Superior temporal gyrus (tissue), 1 donor: ENCODE data around the gene ZFYVE28.
"Not testable (repeated sequence)": the region's sequence is repeated elsewhere in the genome, so short reads cannot be mapped to it uniquely, and the experiment has no call there.

Experiments
- DNase-seq: peaks from one replicate; pipeline ENCODE4 v3.0.0-alpha.2; 2016; ENCODE audit errors: extremely low spot score

Gene ZFYVE28

DNA sequence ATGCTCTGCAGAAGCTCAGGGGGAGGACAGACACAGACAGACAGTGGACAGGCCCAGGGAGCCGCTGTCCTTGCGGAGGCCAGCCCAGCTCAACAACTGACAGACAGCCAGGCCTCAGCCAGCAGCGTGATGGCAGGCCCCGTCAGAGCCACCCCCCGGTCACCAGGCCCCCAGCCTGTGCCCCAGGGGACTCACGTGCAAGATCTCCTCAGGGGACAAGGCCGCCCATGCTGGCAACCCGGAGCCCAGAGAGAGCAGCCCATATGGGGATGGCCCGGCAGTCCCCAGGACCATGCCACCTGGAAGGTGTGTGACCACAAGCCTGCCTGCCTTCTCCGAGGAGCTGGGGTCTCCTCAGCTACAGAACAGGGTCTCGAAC lies 128.5 kb downstream of the ZFYVE28 start:
- no peak for DNase-seq

DNA sequence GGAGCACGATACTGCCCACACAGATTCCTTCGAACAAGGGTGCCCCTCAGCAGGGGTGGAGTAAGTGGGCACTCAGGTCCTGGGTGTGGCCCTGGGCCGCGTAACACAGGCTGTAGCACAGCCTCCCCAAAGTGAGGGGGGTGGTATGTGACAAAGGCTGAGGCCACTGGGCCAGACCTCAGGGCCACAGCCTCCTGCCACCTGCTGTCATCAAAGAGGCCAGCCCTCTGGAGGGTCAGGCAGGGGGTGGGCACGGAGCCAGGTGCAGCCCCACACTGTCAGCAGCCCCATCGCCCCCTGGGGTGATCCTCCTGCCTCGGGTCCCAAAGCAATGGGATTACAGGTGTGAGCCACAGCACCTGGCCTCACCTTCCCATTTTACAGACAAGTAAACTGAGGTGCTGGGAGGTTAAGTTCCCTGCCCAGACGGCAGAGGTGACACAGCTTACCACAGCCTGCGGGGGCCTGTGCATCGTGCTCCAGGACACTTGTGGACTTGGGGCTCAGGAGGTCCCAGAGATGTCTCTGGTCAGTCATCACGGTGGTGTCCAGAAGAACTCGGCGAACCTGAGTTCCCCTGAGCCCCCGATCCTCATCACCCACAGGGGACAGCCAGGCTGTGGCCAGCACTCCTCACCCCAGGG lies 129.0 kb downstream of the ZFYVE28 start:
- no peak for DNase-seq

DNA sequence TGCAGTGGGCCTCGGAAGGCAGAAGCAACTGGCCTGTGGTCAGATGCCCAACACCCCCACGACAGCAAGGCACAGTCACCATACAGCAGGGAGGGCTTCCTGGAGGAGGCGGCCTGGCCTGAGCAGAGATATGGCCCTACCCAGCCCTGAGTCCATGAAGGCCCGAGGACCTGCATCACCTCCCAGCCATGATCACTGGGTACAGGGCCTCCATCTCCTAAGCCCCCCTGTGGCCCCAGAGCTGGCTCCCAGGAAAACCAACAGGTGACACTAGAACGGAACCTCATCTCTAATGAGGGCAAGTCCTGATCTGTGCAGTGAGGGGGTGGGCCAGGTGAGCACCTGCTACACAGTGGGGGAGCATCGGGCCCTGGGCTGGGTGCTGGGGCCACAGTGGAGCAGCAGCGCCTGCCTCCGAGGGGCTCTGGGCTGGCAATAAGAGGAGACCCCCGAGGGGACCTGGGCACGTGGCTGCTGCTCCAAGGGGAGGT lies 130.3 kb downstream of the ZFYVE28 start:
- no peak for DNase-seq

DNA sequence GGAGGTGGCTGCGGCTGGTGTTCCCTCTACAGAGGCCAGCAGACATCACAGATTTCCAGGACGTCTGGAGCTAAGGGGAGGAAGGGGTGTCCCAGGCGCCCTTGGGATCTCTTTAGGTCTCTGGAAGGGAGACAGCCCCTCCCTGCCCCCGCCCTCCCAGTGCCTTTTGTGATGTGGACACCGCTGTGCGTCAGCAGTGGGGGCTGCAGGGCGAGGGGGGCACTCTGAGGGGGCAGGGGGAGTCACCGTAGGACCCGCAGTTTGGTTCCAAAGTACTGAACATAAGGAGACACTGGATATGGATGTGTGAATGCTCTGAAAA lies 130.9 kb downstream of the ZFYVE28 start:
- no peak for DNase-seq

DNA sequence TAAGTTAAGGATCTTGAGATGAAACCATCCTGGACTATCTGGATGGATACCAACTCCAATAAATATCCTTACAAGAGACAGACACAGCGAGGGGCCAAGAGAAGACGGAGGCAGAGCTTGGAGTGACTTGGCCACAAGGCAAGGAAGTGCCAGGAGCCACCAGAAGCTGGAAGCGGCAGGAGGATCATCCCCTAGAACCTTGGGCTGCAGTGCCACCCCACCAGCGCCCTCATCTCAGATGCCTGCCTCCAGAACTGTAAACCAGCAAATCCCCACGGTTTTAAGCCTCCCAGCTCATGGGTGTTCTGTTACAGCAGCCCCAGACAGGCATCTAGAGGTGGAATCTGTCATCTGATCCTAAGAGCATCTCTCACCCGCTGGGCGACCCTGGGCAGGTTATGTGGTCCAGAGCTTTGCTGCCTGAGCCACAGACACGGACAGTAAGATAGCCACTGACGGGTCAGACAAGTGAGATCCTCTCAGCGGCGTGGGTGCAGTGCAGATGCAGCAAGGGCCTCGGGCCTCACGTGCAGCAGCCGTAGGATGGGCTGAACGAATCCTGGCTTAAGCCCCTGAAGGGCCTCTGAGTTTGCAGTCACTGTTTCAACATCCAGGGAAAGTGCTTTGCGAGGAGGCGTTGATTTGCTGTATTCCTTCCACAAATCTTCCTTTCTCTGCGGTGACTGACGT lies 131.4 kb downstream of the ZFYVE28 start:
- DNase-seq, result no peak

DNA sequence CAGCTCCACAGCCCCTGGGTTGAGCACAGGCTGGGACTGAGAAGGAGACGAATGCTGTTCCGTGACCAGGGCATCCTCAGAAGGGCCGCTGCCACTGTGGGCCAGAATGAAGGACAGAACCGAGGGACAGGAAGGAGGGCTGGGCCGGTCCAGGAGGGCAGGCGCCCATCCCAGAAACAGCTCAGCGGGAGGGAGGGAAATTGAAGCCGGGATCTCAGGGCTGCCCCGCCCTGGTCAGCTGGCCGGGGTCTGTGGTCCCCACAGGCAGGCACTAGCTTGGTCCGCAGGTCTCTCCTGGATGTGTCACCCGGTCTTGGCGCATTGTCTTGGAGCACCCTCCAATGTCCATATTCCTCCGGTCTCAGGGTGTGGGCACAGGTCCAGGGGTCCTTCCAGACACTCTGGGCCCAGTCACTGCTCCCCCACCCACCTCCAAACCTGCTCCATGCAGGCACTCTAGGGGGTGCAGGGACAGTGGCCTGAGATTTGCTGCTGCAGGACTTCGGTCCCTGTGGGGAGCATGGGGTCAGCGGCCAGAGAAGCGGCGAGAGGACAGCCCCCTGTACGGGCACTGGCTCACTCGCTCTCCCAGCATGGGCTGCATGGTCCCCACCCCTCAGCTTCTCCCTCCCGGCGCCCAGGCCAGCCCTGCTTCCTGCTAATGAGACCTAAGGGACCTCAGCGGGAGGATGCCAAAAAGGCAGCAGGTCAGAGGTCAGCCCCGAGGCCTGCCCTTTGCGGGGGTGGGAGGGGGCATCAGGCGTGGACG lies 132.6 kb downstream of the ZFYVE28 start:
- DNase-seq, result no peak

DNA sequence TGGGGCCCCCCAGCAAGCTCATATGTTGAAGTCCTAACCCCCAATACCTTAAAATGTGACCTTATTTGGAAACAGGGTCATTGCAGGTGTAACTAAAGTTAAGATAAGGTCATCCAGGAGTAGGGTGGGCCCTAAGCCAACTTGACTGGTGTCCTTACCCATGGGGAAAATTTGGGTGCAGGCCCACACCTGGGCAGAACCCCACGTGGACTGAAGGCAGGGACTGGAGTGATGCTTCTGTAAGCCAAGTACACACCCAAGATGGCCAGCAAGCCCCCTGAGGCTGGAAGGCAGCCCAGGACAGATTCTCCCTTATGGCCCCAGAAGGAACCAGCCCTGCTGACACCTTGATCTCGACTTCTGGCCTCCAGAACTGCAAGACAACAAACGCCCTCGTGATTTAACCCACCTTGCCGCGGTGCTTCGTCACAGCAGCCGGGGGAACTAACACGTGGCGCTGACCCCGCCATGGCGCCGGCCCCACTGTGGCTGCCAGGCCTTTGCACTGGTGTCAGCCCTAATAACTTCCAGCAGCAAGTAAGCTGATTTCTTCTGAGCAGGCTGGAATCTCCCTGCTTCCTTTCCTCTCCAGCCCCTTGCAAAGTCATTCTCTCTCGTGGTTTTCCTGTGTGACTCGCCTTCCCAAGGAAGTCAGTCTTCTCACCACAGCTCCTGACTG lies 133.4 kb downstream of the ZFYVE28 start:
- DNase-seq, result no peak

DNA sequence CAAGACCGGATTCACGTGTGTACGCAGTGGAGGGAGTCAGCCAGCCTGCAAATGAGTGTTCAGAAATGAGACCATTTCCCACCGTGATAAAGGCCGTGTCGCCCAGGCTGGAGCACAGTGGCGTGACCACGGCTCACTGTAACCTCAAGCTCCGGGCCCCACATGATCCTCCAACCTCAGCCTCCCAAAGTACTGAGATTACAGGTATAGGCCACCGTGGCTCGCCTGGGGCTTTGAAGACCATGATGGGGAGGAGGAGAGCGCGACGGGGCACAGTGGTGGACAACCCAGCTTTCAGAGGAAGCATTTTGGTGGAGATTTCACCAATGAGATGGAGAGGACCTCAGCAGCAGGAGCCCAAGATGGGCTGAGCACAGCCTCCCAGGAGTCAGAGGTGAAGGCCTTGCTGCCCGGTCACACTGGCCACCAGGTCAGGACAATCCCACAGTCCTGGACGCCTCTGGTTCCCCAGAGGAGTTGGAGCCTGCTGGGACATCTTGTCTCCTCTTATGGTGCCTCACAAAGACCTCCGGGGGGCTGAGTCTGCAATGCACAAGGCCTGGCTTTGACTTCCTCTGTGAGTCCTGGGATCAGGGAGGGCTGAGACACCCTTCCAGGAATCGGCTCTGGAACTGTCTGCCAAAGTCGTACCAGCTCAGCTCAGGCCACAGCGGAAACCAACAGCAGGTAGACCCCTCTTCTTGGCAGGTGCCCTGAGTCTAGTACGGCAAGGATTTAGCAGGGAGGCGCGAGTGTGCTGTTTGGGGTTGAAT lies 134.1 kb downstream of the ZFYVE28 start:
- no peak for DNase-seq

DNA sequence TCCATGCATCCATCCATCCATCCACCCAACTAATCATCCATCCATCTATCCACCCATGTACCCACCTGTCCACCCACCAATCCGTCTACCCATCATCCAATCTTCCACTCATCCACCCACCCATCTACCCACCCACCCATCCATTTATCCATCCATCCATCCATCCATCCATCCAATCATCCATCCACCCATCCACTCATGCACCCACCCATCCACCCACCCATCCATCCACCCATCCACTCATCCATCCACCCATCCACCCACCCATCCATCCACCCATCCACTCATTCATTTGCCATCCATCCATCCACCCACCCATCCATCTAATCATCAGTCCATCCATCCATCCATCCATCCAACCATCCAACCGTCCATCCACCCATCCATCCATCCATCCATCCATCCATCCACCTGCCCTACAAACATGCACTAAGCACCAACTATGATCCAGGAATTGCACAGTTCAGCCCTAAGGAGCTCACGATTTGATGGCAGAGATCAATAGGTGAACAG lies 135.2 kb downstream of the ZFYVE28 start:
- DNase-seq, result no peak

DNA sequence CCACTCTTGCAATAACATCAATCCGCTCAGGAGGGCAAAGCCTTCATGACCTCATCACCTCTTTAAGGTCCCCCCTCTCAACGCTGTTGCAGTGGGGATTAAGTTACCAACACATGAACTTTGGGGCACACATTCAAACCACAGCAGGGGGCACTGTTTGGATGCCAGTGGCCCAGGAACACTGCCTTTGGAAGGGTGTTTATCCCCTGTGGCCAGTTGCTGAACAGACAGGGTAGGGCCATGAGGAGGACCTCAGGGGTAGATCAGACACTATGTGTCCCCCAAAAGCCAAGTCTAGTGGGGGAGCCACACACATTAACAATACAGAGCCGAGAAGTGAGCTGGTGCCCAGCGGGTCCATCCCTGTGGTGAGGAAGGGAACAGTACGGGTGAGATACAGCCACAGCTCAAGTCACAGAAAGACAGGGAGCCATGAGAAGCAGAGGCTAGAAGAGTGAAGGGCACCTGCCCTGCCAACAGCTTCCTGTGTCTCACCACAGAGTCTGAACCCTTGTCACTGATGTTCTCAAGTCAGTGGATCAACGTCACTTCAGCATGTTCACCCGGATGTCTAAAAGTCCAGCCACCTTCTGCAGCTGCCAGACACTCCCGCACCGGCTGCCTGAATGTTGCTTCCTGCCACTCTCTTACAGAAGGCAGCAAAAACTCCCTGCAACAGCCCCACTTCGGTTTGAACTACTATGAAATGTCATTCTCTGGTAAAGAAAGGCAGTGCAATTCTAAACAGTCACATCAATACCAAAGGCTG lies 136.7 kb downstream of the ZFYVE28 start:
- no peak for DNase-seq

DNA sequence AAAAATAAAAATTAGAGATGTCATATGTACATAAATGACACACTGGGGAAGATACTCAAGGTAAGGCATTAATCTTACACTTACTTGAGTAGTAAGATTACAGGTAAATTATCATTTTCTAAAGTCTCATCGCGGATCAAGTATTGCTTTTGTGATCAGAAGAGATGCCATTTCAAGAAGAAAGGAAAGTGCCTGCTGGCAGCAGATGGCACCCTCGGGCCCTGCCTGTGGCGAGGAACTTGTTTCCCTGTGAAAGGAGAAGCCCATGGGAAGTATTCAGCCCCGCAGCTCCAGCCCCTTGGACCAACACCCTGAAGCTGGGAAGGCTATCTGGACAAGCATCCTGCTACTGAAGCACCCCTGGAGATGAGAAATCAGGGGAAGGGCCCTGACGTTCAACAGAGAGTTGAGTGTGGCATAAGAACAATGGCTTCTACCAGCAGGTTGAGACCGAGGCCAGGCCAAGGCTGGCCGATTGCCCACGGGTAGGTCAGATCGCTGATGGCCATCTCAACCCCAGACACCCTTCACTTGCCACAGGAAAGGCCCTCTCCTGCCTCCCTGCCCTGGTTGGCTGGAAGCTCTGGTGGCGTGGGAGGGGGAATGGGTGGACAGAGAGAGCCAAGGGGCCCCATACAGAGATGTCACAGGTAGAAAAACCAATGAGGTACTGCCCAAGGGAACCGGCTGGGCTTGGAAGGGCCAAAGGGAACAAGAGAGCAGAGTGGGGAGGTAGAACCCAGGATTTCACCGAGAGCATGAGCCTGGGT lies 137.7 kb downstream of the ZFYVE28 start:
- peak; percentile 60 for DNase-seq

DNA sequence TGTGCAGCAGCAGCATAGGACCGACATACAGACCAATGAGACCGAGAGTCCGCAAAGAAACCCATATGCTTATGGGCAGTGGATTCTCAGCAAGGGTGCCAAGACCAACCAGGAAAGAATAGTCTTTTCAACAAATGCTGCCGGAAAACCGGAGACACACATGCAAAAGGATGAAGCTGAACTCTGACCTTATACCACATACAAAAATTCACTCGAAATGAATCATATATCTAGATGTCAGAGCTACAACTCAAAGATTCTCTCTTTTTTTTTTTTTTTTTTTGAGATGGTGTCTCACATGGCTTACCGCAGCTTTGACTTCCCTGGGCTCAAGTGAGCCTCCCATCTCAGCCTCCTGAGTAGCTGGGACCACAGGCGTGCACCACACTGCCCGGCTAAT lies 140.5 kb downstream of the ZFYVE28 start:
- DNase-seq, result no peak

DNA sequence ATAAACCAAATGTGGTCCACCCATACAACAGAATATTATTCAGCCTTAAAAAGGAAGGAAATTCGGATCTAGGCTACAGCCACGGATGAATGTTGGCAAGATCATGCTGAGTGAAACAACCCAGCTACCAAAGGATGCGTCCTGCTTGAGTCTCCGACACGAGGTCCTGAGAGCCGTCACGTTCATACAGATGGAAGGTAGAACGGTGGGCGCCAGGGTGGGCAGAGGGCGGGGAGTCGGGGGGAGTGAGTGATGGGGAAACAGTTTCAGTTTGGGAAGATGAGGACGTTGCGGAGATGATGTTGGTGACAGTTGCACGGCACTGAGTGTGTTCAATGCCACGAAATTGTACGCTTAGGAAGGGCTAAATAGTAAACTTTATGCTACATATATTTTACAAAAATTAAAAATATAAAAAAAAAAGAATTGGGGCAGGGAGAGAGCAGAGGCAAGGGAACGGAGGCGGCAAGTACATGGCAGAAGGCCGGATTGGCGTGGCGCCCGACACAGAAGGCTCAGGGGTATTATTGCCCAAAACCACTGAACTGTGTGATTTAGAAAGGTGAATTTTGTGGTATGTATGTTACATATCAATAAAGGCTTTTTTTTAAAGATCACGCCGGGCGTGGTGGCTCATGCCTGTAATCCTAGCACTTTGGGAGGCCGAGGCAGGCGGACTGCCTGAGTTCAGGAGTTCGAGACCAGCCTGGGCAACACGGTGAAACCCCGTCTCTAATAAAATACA lies 141.7 kb downstream of the ZFYVE28 start:
- DNase-seq, result no peak

DNA sequence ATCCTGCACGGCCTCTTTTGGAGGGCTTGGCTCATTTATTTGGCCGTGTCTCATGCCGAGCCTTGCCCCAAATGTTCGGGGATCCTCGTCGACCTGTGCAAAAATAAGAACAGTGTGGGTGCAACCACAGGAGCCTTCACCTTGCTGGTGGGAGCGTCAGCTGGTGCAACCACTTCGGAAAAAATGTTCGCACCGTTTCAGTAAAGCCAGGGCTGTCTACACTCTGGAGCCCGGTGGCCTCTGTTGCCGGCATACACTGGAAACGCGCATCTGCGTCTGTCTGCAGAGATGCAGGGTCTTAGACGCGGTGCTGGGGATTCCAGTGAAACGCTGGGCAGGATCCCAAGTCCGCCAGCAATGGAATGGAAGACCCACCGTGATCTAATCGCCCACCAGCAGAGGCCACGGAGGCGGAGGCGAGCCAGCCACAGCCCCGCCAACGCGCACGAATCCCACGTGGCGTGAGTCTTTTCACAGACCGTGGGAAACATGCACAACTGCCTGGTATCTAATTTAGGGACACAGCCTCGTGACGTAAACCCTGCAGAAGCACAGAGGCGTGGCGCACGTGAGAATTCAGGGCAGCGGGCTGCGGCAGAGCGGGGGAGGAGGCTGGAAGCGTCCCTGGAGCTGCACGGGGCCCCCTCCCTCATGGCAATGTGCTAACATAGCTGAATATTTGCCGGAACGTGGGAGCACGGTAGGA lies 142.7 kb downstream of the ZFYVE28 start:
- peak; percentile 33 for DNase-seq

DNA sequence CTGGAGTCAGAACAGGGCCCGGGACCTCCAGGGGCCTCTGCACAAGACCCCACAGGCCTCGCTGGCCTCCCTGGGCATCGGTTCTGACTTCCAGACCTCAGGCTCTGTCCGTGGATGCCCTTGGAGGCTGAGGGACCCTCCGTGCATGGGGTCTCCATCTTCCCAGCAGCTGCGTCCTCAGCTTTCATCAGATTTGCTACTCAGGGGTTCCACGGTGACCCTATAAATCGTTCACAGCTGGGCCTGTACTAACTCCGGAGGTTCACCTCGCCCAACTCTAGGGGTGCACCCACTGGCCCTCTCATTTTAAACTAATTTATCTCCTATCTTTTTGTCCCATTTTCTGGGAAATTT lies 143.4 kb downstream of the ZFYVE28 start:
- not testable (repeated sequence) for DNase-seq

DNA sequence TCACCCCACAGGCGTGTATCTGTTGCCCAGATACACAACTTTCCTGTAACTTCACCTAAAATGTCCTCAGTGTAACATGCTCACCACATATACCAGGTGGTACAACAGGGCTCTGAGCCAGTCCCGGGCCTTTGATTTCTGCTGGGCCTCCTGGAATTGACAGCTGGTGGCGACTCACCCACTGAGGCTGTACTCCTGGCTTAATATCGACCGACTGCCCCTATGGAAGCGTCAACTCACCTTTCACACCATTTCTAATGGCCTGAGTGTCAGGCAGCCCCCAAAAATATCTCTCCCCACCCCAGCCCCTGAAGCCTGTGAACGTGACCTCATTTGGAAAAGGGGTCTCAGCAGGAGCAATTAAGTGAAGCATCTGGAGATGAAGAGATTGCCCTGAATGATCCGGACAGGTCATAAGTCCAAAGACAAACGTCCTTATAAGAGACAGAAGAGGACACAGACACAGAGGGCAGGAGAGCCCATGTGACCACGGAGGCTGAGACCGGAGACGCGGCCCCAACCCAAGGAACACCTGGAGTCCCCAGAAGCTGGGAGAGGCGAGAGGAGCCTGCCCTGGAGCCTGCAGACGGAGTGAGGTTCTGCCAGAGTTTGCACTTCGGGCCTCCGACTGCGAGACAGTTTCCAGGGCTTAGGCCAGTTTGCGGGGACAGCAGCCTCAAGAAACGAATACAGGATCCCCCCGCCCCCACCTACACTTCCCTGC lies 144.0 kb downstream of the ZFYVE28 start:
- no peak for DNase-seq

DNA sequence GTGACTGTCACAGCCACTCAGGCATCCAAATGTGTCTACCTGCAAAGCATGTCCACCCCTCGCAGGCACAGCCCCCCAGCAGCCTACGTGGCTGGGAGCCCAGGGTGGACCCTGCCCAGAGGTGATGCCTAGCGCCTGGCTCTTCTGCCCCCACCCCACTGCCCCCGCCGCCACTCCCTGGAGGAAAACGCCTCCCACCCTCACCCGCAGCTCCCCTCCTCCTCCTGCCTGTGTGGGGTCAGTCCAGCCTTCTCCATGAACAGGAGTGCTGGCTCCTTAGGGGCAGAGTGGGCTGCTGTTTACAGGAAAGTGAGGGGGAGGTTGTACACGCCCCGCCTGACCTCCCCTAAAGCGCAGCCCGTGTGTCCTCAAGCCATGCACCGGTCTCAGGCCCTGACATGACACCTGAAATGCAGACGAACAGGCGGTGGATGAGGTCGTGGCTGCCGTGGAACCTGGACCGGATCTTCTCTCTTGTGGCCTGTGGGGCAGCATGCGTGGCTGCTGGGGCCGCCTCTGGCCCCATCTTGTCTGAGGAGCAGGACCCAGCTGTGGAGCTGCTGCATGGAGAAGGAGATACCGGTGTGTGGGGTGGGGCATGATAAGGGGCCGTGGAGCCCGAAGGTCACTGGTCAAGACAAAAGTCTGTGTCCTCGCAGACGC lies 144.7 kb downstream of the ZFYVE28 start:
- no peak for DNase-seq
